ENCODE data around the gene EPB41L4A. TPM values are rescaled to one million over a fixed set of nuclear protein-coding genes. Genes with fewer than 3 reads are reported as not detected.

The EPB41L4A gene
- total RNA-seq, 2 donors from 2014 or later: 9.7 to 12.2 TPM

- no peak overlapping the region for H3K27ac ChIP-seq
- H3K36me3 ChIP-seq: no peaks in the 10 kb centered on the region
- H3K4me3 ChIP-seq: no peak overlapping the region
- H3K9me3 ChIP-seq: no peaks in the 10 kb centered on the region
- TF ChIP-seq CTCF (IDR thresholded peaks at IDR 0.05): no peak
- no peak for DNase-seq (ENCODE audit: low spot score)
- H3K4me1 ChIP-seq (ENCODE audit: control insufficient read depth in 1 of 2, low read depth in 2 of 2): no peaks in the 10 kb centered on the region
- no peaks in the 10 kb centered on the region for H3K27me3 ChIP-seq (replicated peaks; ENCODE audit: insufficient read depth)
- ATAC-seq (ENCODE audit: insufficient number of reproducible peaks, low FRiP score, low read depth): no peak
These were observed 173.4 kb downstream of the EPB41L4A start for GRCh38 chr5:112245656-112246055.

GRCh38 chr5:112239996-112240395 lies 179.1 kb downstream of the EPB41L4A start:
- Histone ChIP-seq H3K27ac (no peak overlapping the region), H3K4me3 (no peak overlapping the region), H3K4me1 (ENCODE audit: control insufficient read depth in 1 of 2, low read depth in 2 of 2) (no peaks in the 10 kb centered on the region), H3K36me3 (no peaks in the 10 kb centered on the region), H3K27me3 (replicated peaks; ENCODE audit: insufficient read depth) (no peaks in the 10 kb centered on the region), H3K9me3 (no peaks in the 10 kb centered on the region)
- no peak for ATAC-seq (ENCODE audit: insufficient number of reproducible peaks, low FRiP score, low read depth)
- TF ChIP-seq CTCF (IDR thresholded peaks at IDR 0.05): no peak
- no peak for DNase-seq (ENCODE audit: low spot score)

GRCh38 chr5:112238473-112238872 lies 180.6 kb downstream of the EPB41L4A start:
- H3K27ac ChIP-seq: no peak overlapping the region
- H3K36me3 ChIP-seq: no peaks in the 10 kb centered on the region
- H3K27me3 ChIP-seq (replicated peaks; ENCODE audit: insufficient read depth): no peaks in the 10 kb centered on the region
- no peak overlapping the region for H3K4me3 ChIP-seq
- ATAC-seq (ENCODE audit: insufficient number of reproducible peaks, low FRiP score, low read depth): no peak
- H3K4me1 ChIP-seq (ENCODE audit: control insufficient read depth in 1 of 2, low read depth in 2 of 2): no peaks in the 10 kb centered on the region
- H3K9me3 ChIP-seq: no peaks in the 10 kb centered on the region
- TF ChIP-seq CTCF (IDR thresholded peaks at IDR 0.05): no peak
- no peak for DNase-seq (ENCODE audit: low spot score)

GRCh38 chr5:112237456-112237855 lies 181.6 kb downstream of the EPB41L4A start:
- Histone ChIP-seq H3K27ac (no peak overlapping the region), H3K36me3 (no peaks in the 10 kb centered on the region), H3K4me1 (ENCODE audit: control insufficient read depth in 1 of 2, low read depth in 2 of 2) (no peaks in the 10 kb centered on the region), H3K27me3 (replicated peaks; ENCODE audit: insufficient read depth) (no peaks in the 10 kb centered on the region), H3K4me3 (no peak overlapping the region), H3K9me3 (no peaks in the 10 kb centered on the region)
- no peak for TF ChIP-seq CTCF (IDR thresholded peaks at IDR 0.05)
- ATAC-seq (ENCODE audit: insufficient number of reproducible peaks, low FRiP score, low read depth) (no peak), DNase-seq (ENCODE audit: low spot score) (no peak)

- no peaks in the 10 kb centered on the region for H3K27me3 ChIP-seq (replicated peaks; ENCODE audit: insufficient read depth)
- ATAC-seq (ENCODE audit: insufficient number of reproducible peaks, low FRiP score, low read depth) (no peak), DNase-seq (ENCODE audit: low spot score) (no peak)
- no peak overlapping the region for H3K27ac ChIP-seq
- peaks cover 0 to 5% of the 10 kb centered on the region in 2 donors for H3K4me1 ChIP-seq (ENCODE audit: control insufficient read depth in 1 of 2, low read depth in 2 of 2)
- H3K36me3 ChIP-seq: no peaks in the 10 kb centered on the region
- no peak for TF ChIP-seq CTCF (IDR thresholded peaks at IDR 0.05)
- H3K9me3 ChIP-seq: no peaks in the 10 kb centered on the region
- H3K4me3 ChIP-seq: no peak overlapping the region
These were observed 185.1 kb downstream of the EPB41L4A start for GRCh38 chr5:112234000-112234399.

Measured in thoracic aorta (tissue), 2 donors.